Inflammatory macrophage treated with lipopolysaccharide for 1 hour (primary cell): ENCODE results near the gene RETSAT.
"Not testable (repeated sequence)": the region's sequence is repeated elsewhere in the genome, so short reads cannot be mapped to it uniquely, and the experiment has no call there.

Experiments used
- DNase-seq, 2 donors: peaks; one replicate each; pipeline ENCODE4 v3.0.0-alpha.2; 2020 to 2022

The RETSAT gene

GRCh38 chr2:85329701-85330100 lies 24.6 kb downstream of the RETSAT start:
- not testable (repeated sequence) for DNase-seq

- DNase-seq, result no peak
Observed at GRCh38 chr2:85329181-85329651, 25.1 kb downstream of the RETSAT start.

- peak; percentile 91 to 94 for DNase-seq
Observed at GRCh38 chr2:85327822-85328617, 26.3 kb downstream of the RETSAT start, which contains the start of gene TGOLN2. Gene TGOLN2 (minus strand): TSS chr2:85327989. CDS start chr2:85327962, 27 bp downstream.

- peak in 1 of 2 donors; percentile 20 for DNase-seq
Observed at GRCh38 chr2:85327160-85327821, 27.0 kb downstream of the RETSAT start.

- peak; percentile 86 to 87 for DNase-seq
Observed at GRCh38 chr2:85326406-85327159, 27.7 kb downstream of the RETSAT start.

- DNase-seq, result no peak
Observed at GRCh38 chr2:85325466-85325811, 28.9 kb downstream of the RETSAT start.

GRCh38 chr2:85324639-85325465 lies 29.5 kb downstream of the RETSAT start:
- DNase-seq, result peak; percentile 57 to 80

GRCh38 chr2:85323988-85324367 lies 30.4 kb downstream of the RETSAT start:
- DNase-seq, result not testable (repeated sequence)

GRCh38 chr2:85323351-85323987 lies 30.9 kb downstream of the RETSAT start:
- DNase-seq, result no peak

- peak; percentile 58 to 61 for DNase-seq
Observed at GRCh38 chr2:85319796-85320195, 34.5 kb downstream of the RETSAT start.

- peak; percentile 94 to 99 for DNase-seq
Observed at GRCh38 chr2:85318222-85319074, 35.9 kb downstream of the RETSAT start.

GRCh38 chr2:85315921-85316320 lies 38.4 kb downstream of the RETSAT start:
- DNase-seq, result not testable (repeated sequence)

- DNase-seq, result no peak
Observed at GRCh38 chr2:85314884-85315242, 39.5 kb downstream of the RETSAT start.

GRCh38 chr2:85312404-85312803 lies 41.9 kb downstream of the RETSAT start:
- DNase-seq, result peak in 1 of 2 donors; percentile 30

- DNase-seq, result no peak
Observed at GRCh38 chr2:85310330-85310729, 44.0 kb downstream of the RETSAT start.

- DNase-seq, result peak in 1 of 2 donors; percentile 27
Observed at GRCh38 chr2:85309699-85310321, 44.5 kb downstream of the RETSAT start.

GRCh38 chr2:85308896-85309555 lies 45.3 kb downstream of the RETSAT start:
- DNase-seq, result no peak

- DNase-seq, result no peak
Observed at GRCh38 chr2:85308201-85308600, 46.1 kb downstream of the RETSAT start.

- no peak for DNase-seq
Observed at GRCh38 chr2:85307527-85307897, 46.8 kb downstream of the RETSAT start.
